Breast epithelium (tissue), 3 donors: ENCODE measurements around the gene NGFR.

Experiments
- POLR2A ChIP-seq: fragments of 450-650 bp; IDR thresholded peaks from one replicate; pipeline ENCODE4 v1.6.1; 2016; ENCODE audit warnings: antibody characterized with exemption, mild to moderate bottlenecking, moderate library complexity
- POLR2AphosphoS5 ChIP-seq, 3 donors: sonication (generic); formaldehyde crosslinking; IDR thresholded peaks; one replicate each; pipeline ENCODE4 v1.6.1; 2017; ENCODE audit warnings: antibody characterized with exemption in 3 of 3
- TF ChIP-seq, protein P1 (sequence below), 3 donors: fragments of 450-650 bp; IDR thresholded peaks; one replicate each; pipeline ENCODE4 v1.5.1; 2016 to 2017; ENCODE audit warnings: antibody characterized with exemption in 3 of 3, mild to moderate bottlenecking in 3 of 3, moderate library complexity in 3 of 3

DNA sequence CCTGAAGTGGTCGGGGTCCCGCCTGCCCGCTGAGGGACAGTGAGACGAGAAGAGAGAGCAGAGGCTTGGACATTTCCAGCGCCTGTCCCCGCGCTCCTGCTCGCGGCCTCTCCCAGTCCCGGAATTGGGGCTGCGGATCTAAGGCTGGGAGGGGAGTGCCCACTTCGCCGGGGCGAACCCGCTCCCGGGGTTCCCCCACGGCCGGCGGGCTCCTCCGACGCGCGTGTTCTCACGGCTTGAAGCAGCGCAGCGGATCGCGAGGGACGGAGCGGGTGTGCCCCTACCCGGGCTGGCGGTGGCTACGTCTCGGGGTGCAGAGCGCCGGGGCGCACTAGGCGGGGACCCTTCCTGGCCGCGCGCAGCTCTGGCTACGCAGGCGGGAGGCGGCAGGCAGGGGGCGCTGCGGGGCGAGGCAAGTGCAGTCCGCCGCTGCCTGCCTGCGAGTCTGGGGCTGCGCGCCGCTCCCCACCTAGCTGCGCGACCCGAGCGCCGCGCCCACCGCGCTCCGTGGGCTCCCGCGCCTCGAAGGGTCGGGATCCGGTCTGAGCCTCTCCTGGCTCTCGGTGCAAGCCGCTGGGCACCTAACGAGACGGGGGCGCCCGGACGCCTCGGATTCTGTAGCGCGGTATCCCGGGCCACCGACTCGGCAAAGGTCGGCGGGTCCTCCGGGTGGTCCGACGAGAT is 1.2 kb downstream of the NGFR start:
- TF ChIP-seq POLR2A (no peak), POLR2AphosphoS5 (IDR thresholded peaks at IDR 0.05) (no peak)
- TF ChIP-seq, protein P1, sequence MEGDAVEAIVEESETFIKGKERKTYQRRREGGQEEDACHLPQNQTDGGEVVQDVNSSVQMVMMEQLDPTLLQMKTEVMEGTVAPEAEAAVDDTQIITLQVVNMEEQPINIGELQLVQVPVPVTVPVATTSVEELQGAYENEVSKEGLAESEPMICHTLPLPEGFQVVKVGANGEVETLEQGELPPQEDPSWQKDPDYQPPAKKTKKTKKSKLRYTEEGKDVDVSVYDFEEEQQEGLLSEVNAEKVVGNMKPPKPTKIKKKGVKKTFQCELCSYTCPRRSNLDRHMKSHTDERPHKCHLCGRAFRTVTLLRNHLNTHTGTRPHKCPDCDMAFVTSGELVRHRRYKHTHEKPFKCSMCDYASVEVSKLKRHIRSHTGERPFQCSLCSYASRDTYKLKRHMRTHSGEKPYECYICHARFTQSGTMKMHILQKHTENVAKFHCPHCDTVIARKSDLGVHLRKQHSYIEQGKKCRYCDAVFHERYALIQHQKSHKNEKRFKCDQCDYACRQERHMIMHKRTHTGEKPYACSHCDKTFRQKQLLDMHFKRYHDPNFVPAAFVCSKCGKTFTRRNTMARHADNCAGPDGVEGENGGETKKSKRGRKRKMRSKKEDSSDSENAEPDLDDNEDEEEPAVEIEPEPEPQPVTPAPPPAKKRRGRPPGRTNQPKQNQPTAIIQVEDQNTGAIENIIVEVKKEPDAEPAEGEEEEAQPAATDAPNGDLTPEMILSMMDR (IDR thresholded peaks at IDR 0.05): peak; percentile 69 to 79 (median 70)
